ENCODE data around the gene NPHS1. TPM values are rescaled to one million over a fixed set of nuclear protein-coding genes. Genes with fewer than 3 reads are reported as not detected.

NPHS1 gene
- total RNA-seq, 1 donor from 2014 or later: not detected

DNA sequence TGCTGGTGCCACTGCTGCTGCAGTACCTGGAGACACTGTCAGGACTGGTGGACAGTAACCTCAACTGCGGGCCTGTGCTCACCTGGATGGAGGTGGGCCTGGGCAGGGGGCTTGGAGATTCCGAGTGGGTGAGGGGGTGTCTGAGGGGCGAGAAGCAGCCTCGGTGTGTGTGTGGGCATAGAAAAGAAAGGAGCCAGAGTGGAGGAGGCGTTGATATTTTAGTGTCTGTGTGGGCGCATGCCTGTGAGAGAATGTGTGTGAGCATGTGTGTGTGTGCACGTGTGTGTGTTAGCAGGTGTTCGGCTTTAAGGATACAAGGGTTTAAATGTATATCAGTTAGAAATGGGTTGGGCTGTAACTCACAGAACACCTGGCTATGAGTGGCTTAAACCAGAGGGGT, 73.3 kb downstream of the NPHS1 start:
- no peak for DNase-seq (ENCODE audit: low spot score)
- intact Hi-C loops (cut with DNase I): loop anchor here (10.0 kb wide), 1 partner anchor 86 kb away; the partner anchor contains the start of gene APLP1

DNA sequence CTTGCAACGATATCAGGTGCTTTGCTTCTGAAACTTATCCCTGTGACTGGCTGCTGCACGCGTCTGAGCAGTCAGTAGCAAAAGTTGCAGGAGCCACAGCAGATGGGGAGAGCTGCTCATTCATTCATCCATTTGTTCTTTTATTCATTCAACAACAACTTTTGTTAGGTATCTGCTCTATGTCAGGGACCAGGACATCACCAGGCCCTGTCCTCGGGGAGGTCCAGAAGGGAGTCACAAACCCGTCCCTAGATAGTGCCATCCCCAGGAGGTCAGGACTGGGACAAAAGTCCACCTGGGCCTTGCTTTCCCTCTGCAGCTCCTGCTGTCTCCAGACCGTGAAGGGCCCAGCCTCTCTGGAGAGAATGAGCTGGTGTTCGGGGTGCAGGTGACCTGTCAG, 74.3 kb downstream of the NPHS1 start:
- intact Hi-C loops (cut with DNase I): loop anchor here (10.0 kb wide), 1 partner anchor 87 kb away; the partner anchor contains the start of gene APLP1

DNA sequence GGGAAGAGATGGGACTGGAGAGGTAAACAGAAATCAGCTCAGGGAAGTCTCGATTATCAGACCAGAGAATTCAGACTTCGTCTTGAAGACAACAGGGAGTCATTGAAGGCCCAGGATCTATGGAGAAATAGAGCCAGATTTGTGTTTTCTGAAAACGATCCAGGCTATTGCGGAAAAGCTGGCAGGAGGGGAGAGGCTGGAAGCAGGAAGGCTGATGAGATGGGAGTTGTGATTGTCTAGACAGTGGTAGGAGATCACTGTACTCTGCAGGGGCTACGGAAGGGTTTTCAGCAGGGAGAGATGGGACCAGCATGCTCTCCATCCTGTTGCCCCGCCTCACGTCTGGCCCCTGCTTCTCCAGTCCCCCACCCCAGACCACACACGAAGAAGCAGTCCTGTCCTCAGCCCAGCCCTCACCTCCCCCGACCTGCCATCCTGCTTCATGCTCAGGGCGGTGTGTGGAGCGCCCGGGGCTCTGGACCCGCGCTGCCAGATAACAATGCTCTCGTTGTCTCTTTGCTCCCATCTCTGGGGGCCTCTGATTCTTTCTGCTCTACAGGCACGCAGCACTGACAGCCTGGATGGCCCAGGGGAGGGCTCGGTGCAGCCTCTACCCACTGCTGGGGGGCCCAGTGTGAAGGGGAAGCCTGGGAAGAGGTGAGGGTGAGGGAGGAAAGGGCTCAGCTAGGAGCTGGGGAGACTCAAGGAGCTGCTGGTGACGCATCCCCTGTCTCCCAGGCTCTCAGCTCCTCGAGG, 75.0 kb downstream of the NPHS1 start:
- no peak for DNase-seq (ENCODE audit: low spot score)

More for the DNA sequence above, 74.3 kb downstream of the NPHS1 start:
- no peak for DNase-seq (ENCODE audit: low spot score)

DNA sequence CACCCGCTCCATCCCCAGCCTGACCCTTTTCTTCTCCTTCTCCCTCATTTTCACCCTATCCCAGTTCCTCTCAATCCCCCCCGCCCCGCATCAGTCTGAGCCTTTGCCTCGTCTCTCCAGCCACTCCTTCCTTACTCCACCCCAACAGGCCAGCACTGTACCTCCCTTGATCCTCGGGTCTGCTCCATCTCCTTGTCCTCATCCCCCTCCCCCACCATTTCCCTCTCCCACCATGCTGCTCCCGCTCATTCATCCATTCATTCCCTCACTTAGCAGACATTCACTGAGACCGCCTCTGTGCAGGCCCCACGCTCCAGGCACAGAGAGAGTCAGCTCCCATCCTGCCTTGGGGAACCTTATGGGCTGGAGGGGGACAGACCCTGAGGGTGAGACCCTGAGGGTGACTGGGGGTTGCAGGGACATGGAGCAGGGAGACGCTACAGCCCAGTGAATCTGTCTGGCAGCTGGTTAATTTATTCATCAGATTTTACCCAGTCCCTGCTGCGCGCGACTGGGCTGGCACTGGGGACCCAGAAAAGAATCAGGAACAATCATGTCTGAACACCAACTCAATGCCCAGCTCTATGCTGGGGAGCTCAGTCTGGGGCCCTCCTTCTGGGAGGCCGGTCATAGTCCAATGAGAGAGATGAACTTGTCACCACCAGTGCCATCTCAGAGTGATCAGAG, 76.1 kb downstream of the NPHS1 start:
- intact Hi-C loops (cut with DNase I): loop anchor here (10.0 kb wide), 1 partner anchor 89 kb away; the partner anchor contains the start of gene APLP1
- DNase-seq (ENCODE audit: low spot score): no peak

More for the DNA sequence above, 75.0 kb downstream of the NPHS1 start:
- intact Hi-C loops (cut with DNase I): loop anchor here (10.0 kb wide), 1 partner anchor 88 kb away; the partner anchor contains the start of gene APLP1

Other genes starting within 250 kb of the NPHS1 start
- gene HAUS5, start 239.8 kb downstream of the NPHS1 start, total RNA-seq: 5.9 TPM
- gene RBM42, start 223.5 kb downstream of the NPHS1 start, total RNA-seq: 56.2 TPM
- gene ETV2, start 210.8 kb downstream of the NPHS1 start, total RNA-seq: 0.78 TPM
- 1,054 TPM for gene COX6B1, start 204.2 kb downstream of the NPHS1 start, total RNA-seq
- not detected for gene UPK1A, start 186.0 kb downstream of the NPHS1 start, total RNA-seq
- gene ZBTB32, start 147.9 kb downstream of the NPHS1 start, total RNA-seq: 0.13 TPM
- gene KMT2B, start 134.5 kb downstream of the NPHS1 start, total RNA-seq: 19.9 TPM
- 4.2 TPM for gene IGFLR1, start 110.1 kb downstream of the NPHS1 start, total RNA-seq
- gene U2AF1L4, start 107.1 kb downstream of the NPHS1 start, total RNA-seq: 24.9 TPM
- gene PSENEN, start 106.9 kb downstream of the NPHS1 start, total RNA-seq: 43.2 TPM
- gene LIN37, start 103.9 kb downstream of the NPHS1 start, total RNA-seq: 9.6 TPM
- 863 TPM for gene HSPB6, start 95.5 kb downstream of the NPHS1 start, total RNA-seq
- 11.7 TPM for gene PROSER3, start 94.3 kb downstream of the NPHS1 start, total RNA-seq
- gene ARHGAP33, start 76.9 kb downstream of the NPHS1 start, total RNA-seq: 8.8 TPM
- not detected for gene PRODH2, start 39.7 kb downstream of the NPHS1 start, total RNA-seq
- not detected for gene KIRREL2, start 4.4 kb upstream of the NPHS1 start, total RNA-seq
- gene APLP1, start 16.1 kb upstream of the NPHS1 start, total RNA-seq: 39.9 TPM
- gene NFKBID, start 48.0 kb upstream of the NPHS1 start, total RNA-seq: 3.1 TPM
- gene HCST, start 50.0 kb upstream of the NPHS1 start, total RNA-seq: 5.4 TPM
- 16.9 TPM for gene TYROBP, start 55.8 kb upstream of the NPHS1 start, total RNA-seq
- gene LRFN3, start 83.9 kb upstream of the NPHS1 start, total RNA-seq: 8.8 TPM
- gene SDHAF1, start 142.7 kb upstream of the NPHS1 start, total RNA-seq: 11.0 TPM
- gene SYNE4, start 156.3 kb upstream of the NPHS1 start, total RNA-seq: 0.13 TPM
- 10.9 TPM for gene ALKBH6, start 161.7 kb upstream of the NPHS1 start, total RNA-seq
- gene CLIP3, start 180.4 kb upstream of the NPHS1 start, total RNA-seq: 7.1 TPM
- gene THAP8, start 201.8 kb upstream of the NPHS1 start, total RNA-seq: 3.9 TPM
- gene WDR62, start 202.4 kb upstream of the NPHS1 start, total RNA-seq: 6.1 TPM